ENCODE data around the gene TBC1D8.

Gene TBC1D8

GRCh38 chr2:101026253-101026701 is 124.9 kb downstream of the TBC1D8 start:
- Histone ChIP-seq H3K9ac (ENCODE audit: low read length) (no peak overlapping the region), H3K27ac (ENCODE audit: low read depth, low read length) (peak overlapping the region; percentile 24; the same call in 1 of the 2 replicates), H3K36me3 (ENCODE audit: control insufficient read depth, insufficient read depth, low read length) (peaks cover 30% of the 10 kb centered on the region), H3K27me3 (ENCODE audit: control insufficient read depth, insufficient read depth, low read length) (no peaks in the 10 kb centered on the region), H3K9me3 (ENCODE audit: control insufficient read depth, insufficient read depth, low read depth, low read length) (no peaks in the 10 kb centered on the region), H3K4me1 (ENCODE audit: control insufficient read depth, insufficient read depth, low read length) (peaks cover 22% of the 10 kb centered on the region), H3K4me3 (ENCODE audit: low read depth, low read length) (no peak overlapping the region)

- H3K4me3 ChIP-seq (ENCODE audit: low read depth, low read length): no peak overlapping the region
- H3K9me3 ChIP-seq (ENCODE audit: control insufficient read depth, insufficient read depth, low read depth, low read length): no peaks in the 10 kb centered on the region
- no peaks in the 10 kb centered on the region for H3K27me3 ChIP-seq (ENCODE audit: control insufficient read depth, insufficient read depth, low read length)
- peaks cover 34% of the 10 kb centered on the region for H3K36me3 ChIP-seq (ENCODE audit: control insufficient read depth, insufficient read depth, low read length)
- H3K9ac ChIP-seq (ENCODE audit: low read length): no peak overlapping the region
- peaks cover 22% of the 10 kb centered on the region for H3K4me1 ChIP-seq (ENCODE audit: control insufficient read depth, insufficient read depth, low read length)
- H3K27ac ChIP-seq (ENCODE audit: low read depth, low read length): peak overlapping the region; percentile 24; the same call in 1 of the 2 replicates
Measured at GRCh38 chr2:101025561-101025960, 125.6 kb downstream of the TBC1D8 start.

GRCh38 chr2:101023327-101024107 is 127.7 kb downstream of the TBC1D8 start:
- H3K9me3 ChIP-seq (ENCODE audit: control insufficient read depth, insufficient read depth, low read depth, low read length): no peaks in the 10 kb centered on the region
- H3K9ac ChIP-seq (ENCODE audit: low read length): no peak overlapping the region
- no peaks in the 10 kb centered on the region for H3K27me3 ChIP-seq (ENCODE audit: control insufficient read depth, insufficient read depth, low read length)
- H3K27ac ChIP-seq (ENCODE audit: low read depth, low read length): no peak overlapping the region
- no peak overlapping the region for H3K4me3 ChIP-seq (ENCODE audit: low read depth, low read length)
- H3K36me3 ChIP-seq (ENCODE audit: control insufficient read depth, insufficient read depth, low read length): peaks cover 43% of the 10 kb centered on the region
- peaks cover 22% of the 10 kb centered on the region for H3K4me1 ChIP-seq (ENCODE audit: control insufficient read depth, insufficient read depth, low read length)

- H3K36me3 ChIP-seq (ENCODE audit: control insufficient read depth, insufficient read depth, low read length): peaks cover 50% of the 10 kb centered on the region
- H3K4me3 ChIP-seq (ENCODE audit: low read depth, low read length): no peak overlapping the region
- H3K9ac ChIP-seq (ENCODE audit: low read length): no peak overlapping the region
- no peaks in the 10 kb centered on the region for H3K9me3 ChIP-seq (ENCODE audit: control insufficient read depth, insufficient read depth, low read depth, low read length)
- H3K27me3 ChIP-seq (ENCODE audit: control insufficient read depth, insufficient read depth, low read length): no peaks in the 10 kb centered on the region
- no peak overlapping the region for H3K27ac ChIP-seq (ENCODE audit: low read depth, low read length)
- peaks cover 21% of the 10 kb centered on the region for H3K4me1 ChIP-seq (ENCODE audit: control insufficient read depth, insufficient read depth, low read length)
Measured at GRCh38 chr2:101022221-101022620, 129.0 kb downstream of the TBC1D8 start.

GRCh38 chr2:101018934-101019333 is 132.2 kb downstream of the TBC1D8 start:
- no peak overlapping the region for H3K4me3 ChIP-seq (ENCODE audit: low read depth, low read length)
- no peak overlapping the region for H3K27ac ChIP-seq (ENCODE audit: low read depth, low read length)
- peaks cover 59% of the 10 kb centered on the region for H3K36me3 ChIP-seq (ENCODE audit: control insufficient read depth, insufficient read depth, low read length)
- no peaks in the 10 kb centered on the region for H3K27me3 ChIP-seq (ENCODE audit: control insufficient read depth, insufficient read depth, low read length)
- no peaks in the 10 kb centered on the region for H3K9me3 ChIP-seq (ENCODE audit: control insufficient read depth, insufficient read depth, low read depth, low read length)
- H3K9ac ChIP-seq (ENCODE audit: low read length): no peak overlapping the region
- H3K4me1 ChIP-seq (ENCODE audit: control insufficient read depth, insufficient read depth, low read length): no peaks in the 10 kb centered on the region

GRCh38 chr2:101017371-101017770 is 133.8 kb downstream of the TBC1D8 start:
- Histone ChIP-seq H3K27ac (ENCODE audit: low read depth, low read length) (no peak overlapping the region), H3K36me3 (ENCODE audit: control insufficient read depth, insufficient read depth, low read length) (peaks cover 66% of the 10 kb centered on the region), H3K4me3 (ENCODE audit: low read depth, low read length) (no peak overlapping the region), H3K9ac (ENCODE audit: low read length) (no peak overlapping the region), H3K4me1 (ENCODE audit: control insufficient read depth, insufficient read depth, low read length) (no peaks in the 10 kb centered on the region), H3K9me3 (ENCODE audit: control insufficient read depth, insufficient read depth, low read depth, low read length) (no peaks in the 10 kb centered on the region), H3K27me3 (ENCODE audit: control insufficient read depth, insufficient read depth, low read length) (no peaks in the 10 kb centered on the region)

GRCh38 chr2:101014264-101014857 is 136.8 kb downstream of the TBC1D8 start:
- no peaks in the 10 kb centered on the region for H3K4me1 ChIP-seq (ENCODE audit: control insufficient read depth, insufficient read depth, low read length)
- H3K9ac ChIP-seq (ENCODE audit: low read length): no peak overlapping the region
- H3K4me3 ChIP-seq (ENCODE audit: low read depth, low read length): no peak overlapping the region
- peaks cover 60% of the 10 kb centered on the region for H3K36me3 ChIP-seq (ENCODE audit: control insufficient read depth, insufficient read depth, low read length)
- no peak overlapping the region for H3K27ac ChIP-seq (ENCODE audit: low read depth, low read length)
- H3K9me3 ChIP-seq (ENCODE audit: control insufficient read depth, insufficient read depth, low read depth, low read length): no peaks in the 10 kb centered on the region
- no peaks in the 10 kb centered on the region for H3K27me3 ChIP-seq (ENCODE audit: control insufficient read depth, insufficient read depth, low read length)

GRCh38 chr2:101012706-101013181 is 138.4 kb downstream of the TBC1D8 start:
- Histone ChIP-seq H3K9ac (ENCODE audit: low read length) (no peak overlapping the region), H3K9me3 (ENCODE audit: control insufficient read depth, insufficient read depth, low read depth, low read length) (no peaks in the 10 kb centered on the region), H3K27ac (ENCODE audit: low read depth, low read length) (no peak overlapping the region), H3K4me1 (ENCODE audit: control insufficient read depth, insufficient read depth, low read length) (no peaks in the 10 kb centered on the region), H3K36me3 (ENCODE audit: control insufficient read depth, insufficient read depth, low read length) (peaks cover 62% of the 10 kb centered on the region), H3K4me3 (ENCODE audit: low read depth, low read length) (no peak overlapping the region), H3K27me3 (ENCODE audit: control insufficient read depth, insufficient read depth, low read length) (no peaks in the 10 kb centered on the region)

- H3K9me3 ChIP-seq (ENCODE audit: control insufficient read depth, insufficient read depth, low read depth, low read length): no peaks in the 10 kb centered on the region
- no peaks in the 10 kb centered on the region for H3K27me3 ChIP-seq (ENCODE audit: control insufficient read depth, insufficient read depth, low read length)
- H3K4me3 ChIP-seq (ENCODE audit: low read depth, low read length): no peak overlapping the region
- no peak overlapping the region for H3K27ac ChIP-seq (ENCODE audit: low read depth, low read length)
- peaks cover 63% of the 10 kb centered on the region for H3K36me3 ChIP-seq (ENCODE audit: control insufficient read depth, insufficient read depth, low read length)
- H3K9ac ChIP-seq (ENCODE audit: low read length): no peak overlapping the region
- no peaks in the 10 kb centered on the region for H3K4me1 ChIP-seq (ENCODE audit: control insufficient read depth, insufficient read depth, low read length)
Measured at GRCh38 chr2:101012054-101012705, 139.0 kb downstream of the TBC1D8 start.

GRCh38 chr2:101011152-101011551 is 140.0 kb downstream of the TBC1D8 start:
- H3K36me3 ChIP-seq (ENCODE audit: control insufficient read depth, insufficient read depth, low read length): peaks cover 73% of the 10 kb centered on the region
- no peak overlapping the region for H3K9ac ChIP-seq (ENCODE audit: low read length)
- no peaks in the 10 kb centered on the region for H3K9me3 ChIP-seq (ENCODE audit: control insufficient read depth, insufficient read depth, low read depth, low read length)
- H3K4me1 ChIP-seq (ENCODE audit: control insufficient read depth, insufficient read depth, low read length): no peaks in the 10 kb centered on the region
- no peaks in the 10 kb centered on the region for H3K27me3 ChIP-seq (ENCODE audit: control insufficient read depth, insufficient read depth, low read length)
- no peak overlapping the region for H3K4me3 ChIP-seq (ENCODE audit: low read depth, low read length)
- no peak overlapping the region for H3K27ac ChIP-seq (ENCODE audit: low read depth, low read length)

Measured in HUES6 (cell line).